Breast epithelium (tissue), 3 donors: Measurements from ENCODE around the gene TANC1.

Source experiments
- POLR2A ChIP-seq: fragments of 450-650 bp; IDR thresholded peaks from one replicate; pipeline ENCODE4 v1.6.1; 2016; ENCODE audit warnings: antibody characterized with exemption, mild to moderate bottlenecking, moderate library complexity
- POLR2AphosphoS5 ChIP-seq, 3 donors: sonication (generic); formaldehyde crosslinking; IDR thresholded peaks; one replicate each; pipeline ENCODE4 v1.6.1; 2017; ENCODE audit warnings: antibody characterized with exemption in 3 of 3
- TF ChIP-seq, protein P1 (sequence below), 3 donors: fragments of 450-650 bp; IDR thresholded peaks; one replicate each; pipeline ENCODE4 v1.5.1; 2016 to 2017; ENCODE audit warnings: antibody characterized with exemption in 3 of 3, mild to moderate bottlenecking in 3 of 3, moderate library complexity in 3 of 3

DNA sequence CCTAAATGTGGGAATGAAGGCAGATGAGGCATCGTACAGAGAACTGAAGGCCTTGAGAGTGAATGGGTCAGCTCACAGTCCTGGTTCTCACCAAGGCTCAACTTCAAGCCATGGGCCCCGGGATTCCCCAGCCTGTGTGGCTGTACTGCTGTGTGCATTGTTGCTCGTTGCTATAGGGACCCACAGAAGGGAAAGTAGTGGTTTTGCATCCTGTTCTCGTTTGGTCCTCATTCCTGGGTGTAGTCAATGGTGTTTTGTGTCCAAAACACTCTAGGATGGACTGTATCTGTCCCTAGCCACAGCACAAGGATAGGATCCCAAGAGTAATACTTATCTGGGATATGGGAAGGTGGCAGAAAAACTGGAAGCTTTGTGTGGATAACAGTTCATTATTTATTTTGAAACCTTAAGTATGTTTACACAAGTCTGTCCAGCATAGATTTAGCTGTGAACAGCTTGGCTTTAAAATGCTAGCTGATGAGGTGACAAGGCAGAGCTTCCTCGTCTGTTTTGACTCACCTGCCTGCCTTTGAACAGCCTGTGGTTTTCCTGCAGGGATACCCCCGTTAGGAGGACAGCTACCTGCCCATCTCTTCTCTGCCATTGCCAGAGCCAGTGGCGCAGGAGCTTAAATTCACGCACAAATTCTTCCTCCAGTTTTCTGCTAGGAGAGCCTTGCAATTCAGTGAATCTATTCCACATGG, 233.1 kb downstream of the TANC1 start:
- no peak for TF ChIP-seq POLR2AphosphoS5 (IDR thresholded peaks at IDR 0.05)
- TF ChIP-seq, protein P1, sequence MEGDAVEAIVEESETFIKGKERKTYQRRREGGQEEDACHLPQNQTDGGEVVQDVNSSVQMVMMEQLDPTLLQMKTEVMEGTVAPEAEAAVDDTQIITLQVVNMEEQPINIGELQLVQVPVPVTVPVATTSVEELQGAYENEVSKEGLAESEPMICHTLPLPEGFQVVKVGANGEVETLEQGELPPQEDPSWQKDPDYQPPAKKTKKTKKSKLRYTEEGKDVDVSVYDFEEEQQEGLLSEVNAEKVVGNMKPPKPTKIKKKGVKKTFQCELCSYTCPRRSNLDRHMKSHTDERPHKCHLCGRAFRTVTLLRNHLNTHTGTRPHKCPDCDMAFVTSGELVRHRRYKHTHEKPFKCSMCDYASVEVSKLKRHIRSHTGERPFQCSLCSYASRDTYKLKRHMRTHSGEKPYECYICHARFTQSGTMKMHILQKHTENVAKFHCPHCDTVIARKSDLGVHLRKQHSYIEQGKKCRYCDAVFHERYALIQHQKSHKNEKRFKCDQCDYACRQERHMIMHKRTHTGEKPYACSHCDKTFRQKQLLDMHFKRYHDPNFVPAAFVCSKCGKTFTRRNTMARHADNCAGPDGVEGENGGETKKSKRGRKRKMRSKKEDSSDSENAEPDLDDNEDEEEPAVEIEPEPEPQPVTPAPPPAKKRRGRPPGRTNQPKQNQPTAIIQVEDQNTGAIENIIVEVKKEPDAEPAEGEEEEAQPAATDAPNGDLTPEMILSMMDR (IDR thresholded peaks at IDR 0.05), result no peak
- no peak for TF ChIP-seq POLR2A
